Measurements from ENCODE around the gene HNF1A.
"Not testable (repeated sequence)": the region's sequence is repeated elsewhere in the genome, so short reads cannot be mapped to it uniquely, and the experiment has no call there.

HNF1A gene

GRCh38 chr12:120978296-120979219 lies at the start of gene HNF1A:
HNF1A (plus strand) TSS chr12:120978543; CDS start chr12:120978769, 226 bp downstream.
- FAIRE-seq, result no peak

- FAIRE-seq, result no peak
Measured at GRCh38 chr12:120928864-120929652, 49.3 kb upstream of the HNF1A start.

- no peak for FAIRE-seq
Measured at GRCh38 chr12:120930032-120930431, 48.3 kb upstream of the HNF1A start.

- no peak for FAIRE-seq
Measured at GRCh38 chr12:120932058-120932457, 46.3 kb upstream of the HNF1A start.

GRCh38 chr12:120932956-120933526 lies 45.3 kb upstream of the HNF1A start:
- FAIRE-seq, result no peak

- no peak for FAIRE-seq
Measured at GRCh38 chr12:120933786-120934185, 44.6 kb upstream of the HNF1A start.

- no peak for FAIRE-seq
Measured at GRCh38 chr12:120936197-120936596, 42.1 kb upstream of the HNF1A start.

GRCh38 chr12:120938496-120938895 lies 39.8 kb upstream of the HNF1A start:
- FAIRE-seq, result no peak

GRCh38 chr12:120939523-120939922 lies 38.8 kb upstream of the HNF1A start:
- no peak for FAIRE-seq

- no peak for FAIRE-seq
Measured at GRCh38 chr12:120940006-120940405, 38.3 kb upstream of the HNF1A start.

GRCh38 chr12:120940799-120941198 lies 37.5 kb upstream of the HNF1A start:
- FAIRE-seq, result no peak

GRCh38 chr12:120941412-120941811 lies 36.9 kb upstream of the HNF1A start:
- no peak for FAIRE-seq

- FAIRE-seq, result no peak
Measured at GRCh38 chr12:120941846-120942405, 36.4 kb upstream of the HNF1A start.

- no peak for FAIRE-seq
Measured at GRCh38 chr12:120943482-120943881, 34.9 kb upstream of the HNF1A start.

- FAIRE-seq, result no peak
Measured at GRCh38 chr12:120944645-120945217, 33.6 kb upstream of the HNF1A start.

- FAIRE-seq, result not testable (repeated sequence)
Measured at GRCh38 chr12:120945516-120945915, 32.8 kb upstream of the HNF1A start.

- FAIRE-seq, result not testable (repeated sequence)
Measured at GRCh38 chr12:120950260-120950799, 28.0 kb upstream of the HNF1A start.

GRCh38 chr12:120950807-120951206 lies 27.5 kb upstream of the HNF1A start:
- no peak for FAIRE-seq

GRCh38 chr12:120955232-120955631 lies 23.1 kb upstream of the HNF1A start:
- no peak for FAIRE-seq

GRCh38 chr12:120956579-120957300 lies 21.6 kb upstream of the HNF1A start:
- no peak for FAIRE-seq

GRCh38 chr12:120959111-120959878 lies 19.0 kb upstream of the HNF1A start:
- no peak for FAIRE-seq
